Gastrocnemius medialis (tissue), 4 donors: ENCODE data around the gene EIF2AK3. TPM values are rescaled to one million over a fixed set of nuclear protein-coding genes. Genes with fewer than 3 reads are reported as not detected.
"Not testable (repeated sequence)": the region's sequence is repeated elsewhere in the genome, so short reads cannot be mapped to it uniquely, and the experiment has no call there.

Experiments used
- ATAC-seq, 2 donors: fragments of 150-250 bp; one replicate each; pipeline ENCODE4 v1.9.1; 2016
- DNase-seq, 2 donors: peaks; one replicate each; pipeline ENCODE4 v3.0.0-alpha.2; 2019
- H3K27ac ChIP-seq, 4 donors: fragments of 200-600 bp; sonication (generic); 1 replicate in 1 of 4; 2 replicates in 3 of 4; pipeline ENCODE4 v1.5.1; 2016 to 2018; ENCODE audit warnings: mild to moderate bottlenecking in 2 of 4, moderate library complexity in 1 of 4
- H3K27me3 ChIP-seq, 3 donors: fragments of 200-600 bp; sonication (generic) in 2 of 3; 1 replicate in 1 of 3; 2 replicates in 2 of 3; pipeline versions ENCODE4 v1.5.1 to v1.6.0; 2016 to 2019; ENCODE audit warnings: mild to moderate bottlenecking in 1 of 3, moderate library complexity in 1 of 3
- H3K36me3 ChIP-seq, 2 donors: fragments of 200-600 bp; sonication (generic) in 1 of 2; one replicate each; pipeline ENCODE4 v1.5.1; 2017 to 2018
- H3K4me1 ChIP-seq, 2 donors: fragments of 200-600 bp; sonication (generic) in 1 of 2; one replicate each; pipeline ENCODE4 v1.5.1; 2016 to 2017; ENCODE audit warnings: mild to moderate bottlenecking in 2 of 2
- H3K4me3 ChIP-seq, 4 donors: fragments of 200-600 bp; sonication (generic) in 3 of 4; 1 replicate in 1 of 4; 2 replicates in 3 of 4; pipeline ENCODE4 v1.5.1; 2016 to 2019; ENCODE audit warnings: mild to moderate bottlenecking in 2 of 4
- H3K9me3 ChIP-seq, 3 donors: fragments of 200-600 bp; sonication (generic) in 2 of 3; 1 replicate in 1 of 3; 2 replicates in 2 of 3; pipeline ENCODE4 v1.5.1; 2016 to 2019
- POLR2A ChIP-seq, 2 donors: fragments of 450-650 bp; IDR thresholded peaks; one replicate each; pipeline ENCODE4 v1.6.1; 2017; ENCODE audit warnings: antibody characterized with exemption in 2 of 2, mild to moderate bottlenecking in 2 of 2, moderate library complexity in 2 of 2
- in situ Hi-C, 4 donors: fragments of 200-750 bp; cut with MboI; loops; one replicate each; pipeline versions ENCODE4 v1.15.0 to v1.8.0; 2017; ENCODE audit warnings: low sequenced_read_pairs in 4 of 4
- intact Hi-C: fragments of 100-400 bp; cut with DNase I; formaldehyde crosslinking; loops from one replicate; pipeline ENCODE4 v1.15.1; 2023; ENCODE audit warnings: low total_unique reads
- total RNA-seq, 4 donors: library from RNA; depleted of rRNA; stranded (reverse); fragments of >200 nt; gene quantifications; one replicate each; pipeline versions ENCODE4 v1.1.0 to v1.2.3, GENCODE V29; 2016
- TF ChIP-seq, protein P1 (sequence below), 5 experiments: fragments of 450-650 bp in 3 of 5; fragments of 200-600 bp in 2 of 5; sonication (generic) in 2 of 5; IDR thresholded peaks in 4 of 5; conservative IDR thresholded peaks in 1 of 5; 1 replicate in 4 of 5; 2 replicates in 1 of 5; pipeline ENCODE4 v1.5.1; 2016 to 2019; ENCODE audit warnings: antibody characterized with exemption in 5 of 5, mild to moderate bottlenecking in 3 of 5, moderate library complexity in 3 of 5

The EIF2AK3 gene
- total RNA-seq, 4 donors from 2014 or later: 5.9 to 20.1 (median 9.8) TPM

GRCh38 chr2:88656690-88657089 is 29.4 kb upstream of the EIF2AK3 start:
- intact Hi-C loops: no loop called here
- H3K27ac ChIP-seq: peak overlapping the region; percentile 91 to 99 (median 96)
- in situ Hi-C loops: loop anchor here in 1 of 4 donors (25.0 kb wide), 1 partner anchor 594 kb away; the partner anchor contains the start of genes KRCC1 and SMYD1
- H3K9me3 ChIP-seq: no peaks in the 10 kb centered on the region
- ATAC-seq (peak; percentile 29 to 51), DNase-seq (peak; percentile 47 to 66)
- H3K4me3 ChIP-seq: no peak overlapping the region
- peaks cover 22 to 30% of the 10 kb centered on the region in 2 donors for H3K4me1 ChIP-seq
- no peaks in the 10 kb centered on the region for H3K36me3 ChIP-seq
- no peaks in the 10 kb centered on the region for H3K27me3 ChIP-seq
- peak in 1 of 2 donors; percentile 24 for TF ChIP-seq POLR2A (IDR thresholded peaks at IDR 0.05)
- TF ChIP-seq, protein P1, sequence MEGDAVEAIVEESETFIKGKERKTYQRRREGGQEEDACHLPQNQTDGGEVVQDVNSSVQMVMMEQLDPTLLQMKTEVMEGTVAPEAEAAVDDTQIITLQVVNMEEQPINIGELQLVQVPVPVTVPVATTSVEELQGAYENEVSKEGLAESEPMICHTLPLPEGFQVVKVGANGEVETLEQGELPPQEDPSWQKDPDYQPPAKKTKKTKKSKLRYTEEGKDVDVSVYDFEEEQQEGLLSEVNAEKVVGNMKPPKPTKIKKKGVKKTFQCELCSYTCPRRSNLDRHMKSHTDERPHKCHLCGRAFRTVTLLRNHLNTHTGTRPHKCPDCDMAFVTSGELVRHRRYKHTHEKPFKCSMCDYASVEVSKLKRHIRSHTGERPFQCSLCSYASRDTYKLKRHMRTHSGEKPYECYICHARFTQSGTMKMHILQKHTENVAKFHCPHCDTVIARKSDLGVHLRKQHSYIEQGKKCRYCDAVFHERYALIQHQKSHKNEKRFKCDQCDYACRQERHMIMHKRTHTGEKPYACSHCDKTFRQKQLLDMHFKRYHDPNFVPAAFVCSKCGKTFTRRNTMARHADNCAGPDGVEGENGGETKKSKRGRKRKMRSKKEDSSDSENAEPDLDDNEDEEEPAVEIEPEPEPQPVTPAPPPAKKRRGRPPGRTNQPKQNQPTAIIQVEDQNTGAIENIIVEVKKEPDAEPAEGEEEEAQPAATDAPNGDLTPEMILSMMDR (IDR thresholded peaks at IDR 0.05 in 4 of 5, conservative IDR thresholded peaks at IDR 0.05 in 1 of 5): no peak

GRCh38 chr2:88654714-88655113 is 27.4 kb upstream of the EIF2AK3 start:
- no peak for ATAC-seq
- H3K9me3 ChIP-seq: no peaks in the 10 kb centered on the region
- in situ Hi-C loops: loop anchor here in 1 of 4 donors (25.0 kb wide), 1 partner anchor 592 kb away; the partner anchor contains the start of genes KRCC1 and SMYD1

GRCh38 chr2:88651646-88652045 is 24.4 kb upstream of the EIF2AK3 start:
- peaks cover 0 to 2% of the 10 kb centered on the region in 2 donors for H3K4me1 ChIP-seq
- H3K9me3 ChIP-seq: no peaks in the 10 kb centered on the region
- TF ChIP-seq, protein P1 (IDR thresholded peaks at IDR 0.05 in 4 of 5, conservative IDR thresholded peaks at IDR 0.05 in 1 of 5): no peak
- TF ChIP-seq POLR2A (IDR thresholded peaks at IDR 0.05): no peak
- in situ Hi-C loops (loop anchor here in 1 of 4 donors (25.0 kb wide), 1 partner anchor 589 kb away; the partner anchor contains the start of genes KRCC1 and SMYD1), intact Hi-C loops (no loop called here)
- no peaks in the 10 kb centered on the region for H3K27me3 ChIP-seq
- no peaks in the 10 kb centered on the region for H3K36me3 ChIP-seq
- ATAC-seq (no peak), DNase-seq (no peak)
- H3K27ac ChIP-seq: no peak overlapping the region
- no peak overlapping the region for H3K4me3 ChIP-seq

More at GRCh38 chr2:88654714-88655113, 27.4 kb upstream of the EIF2AK3 start:
- no peaks in the 10 kb centered on the region for H3K27me3 ChIP-seq
- intact Hi-C loops: no loop called here
- no peak overlapping the region for H3K4me3 ChIP-seq
- H3K36me3 ChIP-seq: no peaks in the 10 kb centered on the region
- no peak overlapping the region for H3K27ac ChIP-seq
- no peak for DNase-seq
- H3K4me1 ChIP-seq: peaks cover 16 to 21% of the 10 kb centered on the region in 2 donors
- no peak for TF ChIP-seq POLR2A (IDR thresholded peaks at IDR 0.05)
- TF ChIP-seq, protein P1 (IDR thresholded peaks at IDR 0.05 in 4 of 5, conservative IDR thresholded peaks at IDR 0.05 in 1 of 5): no peak

- DNase-seq, H3K4me1 ChIP-seq, ATAC-seq, H3K27me3 ChIP-seq, H3K4me3 ChIP-seq, H3K9me3 ChIP-seq, H3K27ac ChIP-seq, intact Hi-C loops, H3K36me3 ChIP-seq, in situ Hi-C loops: not testable (repeated sequence)
Measured at GRCh38 chr2:88645291-88645882, 18.1 kb upstream of the EIF2AK3 start.

- intact Hi-C loops (no loop called here), in situ Hi-C loops (no loop called here)
- no peak overlapping the region for H3K4me3 ChIP-seq
- ATAC-seq: no peak
- H3K9me3 ChIP-seq: no peaks in the 10 kb centered on the region
- no peak for DNase-seq
- H3K36me3 ChIP-seq: no peaks in the 10 kb centered on the region
- H3K27me3 ChIP-seq: no peaks in the 10 kb centered on the region
- H3K27ac ChIP-seq: no peak overlapping the region
- TF ChIP-seq, protein P1 (IDR thresholded peaks at IDR 0.05 in 4 of 5, conservative IDR thresholded peaks at IDR 0.05 in 1 of 5): no peak
- TF ChIP-seq POLR2A (IDR thresholded peaks at IDR 0.05): no peak
- H3K4me1 ChIP-seq: no peaks in the 10 kb centered on the region
Measured at GRCh38 chr2:88642278-88642677, 15.0 kb upstream of the EIF2AK3 start.
